HFFc6 (cell line): ENCODE measurements around the gene NTN3. TPM values are rescaled to one million over a fixed set of nuclear protein-coding genes. Genes with fewer than 3 reads are reported as not detected.
"Not testable (repeated sequence)": the region's sequence is repeated elsewhere in the genome, so short reads cannot be mapped to it uniquely, and the experiment has no call there.

ENCODE experiments used
- DNase-seq: peaks from one replicate; pipeline ENCODE4 v3.0.0-alpha.2; 2018
- H3K27ac Mint-ChIP-seq: 2 replicates; pipeline ENCODE4 v1.8.0; 2020; ENCODE audit warnings: mild to moderate bottlenecking, mixed read lengths
- H3K27me3 Mint-ChIP-seq: 2 replicates; pipeline ENCODE4 v1.8.0; 2021; ENCODE audit warnings: mild to moderate bottlenecking, moderate library complexity, mixed read lengths; ENCODE audit not compliant: insufficient read depth
- H3K36me3 Mint-ChIP-seq: 2 replicates; pipeline ENCODE4 v1.8.0; 2021; ENCODE audit warnings: low read depth, mixed read lengths
- H3K4me1 Mint-ChIP-seq: 2 replicates; pipeline ENCODE4 v1.8.0; 2020; ENCODE audit warnings: low read depth, mixed read lengths
- H3K4me3 Mint-ChIP-seq: 2 replicates; pipeline ENCODE4 v1.8.0; 2020; ENCODE audit warnings: mild to moderate bottlenecking, moderate library complexity, mixed read lengths
- H3K9me3 Mint-ChIP-seq: 2 replicates; pipeline ENCODE4 v1.8.0; 2020; ENCODE audit warnings: mild to moderate bottlenecking, mixed read lengths
- CTCF ChIP-seq: fragments of 200-600 bp; sonication (generic); IDR thresholded peaks from 2 replicates; pipeline ENCODE4 v1.5.0; 2021; ENCODE audit warnings: antibody characterized with exemption, mild to moderate bottlenecking
- total RNA-seq, 6 experiments: library from RNA; stranded (reverse); fragmentation: NEBNext Ultra II Directional; extraction: Animal tissue kit (Norgen Biotek cat#: 25700); gene quantifications; 2 replicates in 1 of 6; 3 replicates in 5 of 6; pipeline ENCODE4 v1.2.3, GENCODE V29; 2021

NTN3 gene
- total RNA-seq, 6 experiments from 2014 or later, result 0.22 to 0.47 (median 0.33) TPM

GRCh38 chr16:2429771-2430663 is 41.1 kb upstream of the NTN3 start:
- no peak for TF ChIP-seq CTCF
- Mint-ChIP-seq H3K4me1 (peaks cover 31% of the 10 kb centered on the region), H3K9me3 (no peaks in the 10 kb centered on the region), H3K36me3 (peaks cover 18% of the 10 kb centered on the region; the same call in 1 of the 2 replicates), H3K27ac (peak overlapping the region; percentile 53), H3K4me3 (peak overlapping the region; percentile 94), H3K27me3 (peaks cover under 1% of the 10 kb centered on the region; the same call in 1 of the 2 replicates)
- no peak for DNase-seq

- peaks cover 22% of the 10 kb centered on the region; the same call in 1 of the 2 replicates for H3K36me3 Mint-ChIP-seq
- no peaks in the 10 kb centered on the region for H3K27me3 Mint-ChIP-seq
- peaks cover 28% of the 10 kb centered on the region for H3K4me1 Mint-ChIP-seq
- peak; percentile 22; the same call in 1 of the 2 replicates for TF ChIP-seq CTCF
- no peaks in the 10 kb centered on the region for H3K9me3 Mint-ChIP-seq
- DNase-seq, result no peak
- H3K27ac Mint-ChIP-seq, result no peak overlapping the region
- H3K4me3 Mint-ChIP-seq, result no peak overlapping the region
Observed at GRCh38 chr16:2432286-2432685, 38.8 kb upstream of the NTN3 start.

- Mint-ChIP-seq H3K27me3 (no peaks in the 10 kb centered on the region), H3K27ac (0 out of 2 replicates have a peak overlapping the region, but pooled peaks have one; percentile 24), H3K36me3 (peaks cover 22% of the 10 kb centered on the region; the same call in 1 of the 2 replicates), H3K4me3 (no peak overlapping the region), H3K9me3 (no peaks in the 10 kb centered on the region), H3K4me1 (peaks cover 21% of the 10 kb centered on the region)
- DNase-seq, result no peak
- TF ChIP-seq CTCF, result no peak
Observed at GRCh38 chr16:2432801-2433505, 38.1 kb upstream of the NTN3 start.

GRCh38 chr16:2435236-2435635 is 35.9 kb upstream of the NTN3 start:
- not testable (repeated sequence) for H3K4me3 Mint-ChIP-seq, H3K27ac Mint-ChIP-seq, H3K9me3 Mint-ChIP-seq, DNase-seq, H3K27me3 Mint-ChIP-seq, H3K4me1 Mint-ChIP-seq
- H3K36me3 Mint-ChIP-seq, result peaks cover 30% of the 10 kb centered on the region

GRCh38 chr16:2436110-2436509 is 35.0 kb upstream of the NTN3 start:
- H3K27ac Mint-ChIP-seq, result no peak overlapping the region
- DNase-seq, result no peak
- H3K27me3 Mint-ChIP-seq, result no peaks in the 10 kb centered on the region
- peaks cover 1% of the 10 kb centered on the region for H3K4me1 Mint-ChIP-seq
- H3K9me3 Mint-ChIP-seq, result no peaks in the 10 kb centered on the region
- H3K36me3 Mint-ChIP-seq, result peaks cover 26% of the 10 kb centered on the region
- no peak overlapping the region for H3K4me3 Mint-ChIP-seq
- no peak for TF ChIP-seq CTCF
